ENCODE data around the gene FCN2.

FCN2 gene

GRCh38 chr9:134858051-134858841, 22.4 kb upstream of the FCN2 start:
- Histone ChIP-seq H3K27ac (ENCODE audit: low read length) (no peak overlapping the region), H3K4me1 (ENCODE audit: control insufficient read depth, insufficient read depth, low read length) (no peaks in the 10 kb centered on the region), H3K4me3 (ENCODE audit: low read length) (no peak overlapping the region), H3K36me3 (ENCODE audit: control insufficient read depth, insufficient read depth, low read length) (no peaks in the 10 kb centered on the region), H3K9me3 (ENCODE audit: control insufficient read depth, insufficient read depth, low read length) (no peaks in the 10 kb centered on the region), H3K27me3 (ENCODE audit: control insufficient read depth, insufficient read depth, low read length) (no peaks in the 10 kb centered on the region)
- WGBS (ENCODE audit: insufficient coverage, insufficient read length) = no CpG with 5 or more reads among the region's 11 CpGs
- DNase-seq (ENCODE audit: low read depth, low spot score) = no peak

GRCh38 chr9:134860510-134860909, 20.1 kb upstream of the FCN2 start:
- H3K9me3 ChIP-seq (ENCODE audit: control insufficient read depth, insufficient read depth, low read length) = no peaks in the 10 kb centered on the region
- no peak overlapping the region for H3K4me3 ChIP-seq (ENCODE audit: low read length)
- no peaks in the 10 kb centered on the region for H3K4me1 ChIP-seq (ENCODE audit: control insufficient read depth, insufficient read depth, low read length)
- H3K36me3 ChIP-seq (ENCODE audit: control insufficient read depth, insufficient read depth, low read length) = no peaks in the 10 kb centered on the region
- H3K27me3 ChIP-seq (ENCODE audit: control insufficient read depth, insufficient read depth, low read length) = no peaks in the 10 kb centered on the region
- no peak overlapping the region for H3K27ac ChIP-seq (ENCODE audit: low read length)
- no CpG with 5 or more reads among the region's 13 CpGs for WGBS (ENCODE audit: insufficient coverage, insufficient read length)
- no peak for DNase-seq (ENCODE audit: low read depth, low spot score)

- no CpG with 5 or more reads among the region's 17 CpGs for WGBS (ENCODE audit: insufficient coverage, insufficient read length)
- H3K4me1 ChIP-seq (ENCODE audit: control insufficient read depth, insufficient read depth, low read length) = no peaks in the 10 kb centered on the region
- H3K4me3 ChIP-seq (ENCODE audit: low read length) = no peak overlapping the region
- H3K9me3 ChIP-seq (ENCODE audit: control insufficient read depth, insufficient read depth, low read length) = no peaks in the 10 kb centered on the region
- H3K27me3 ChIP-seq (ENCODE audit: control insufficient read depth, insufficient read depth, low read length) = no peaks in the 10 kb centered on the region
- H3K36me3 ChIP-seq (ENCODE audit: control insufficient read depth, insufficient read depth, low read length) = no peaks in the 10 kb centered on the region
- DNase-seq (ENCODE audit: low read depth, low spot score) = no peak
- no peak overlapping the region for H3K27ac ChIP-seq (ENCODE audit: low read length)
These were observed 18.8 kb upstream of the FCN2 start for GRCh38 chr9:134861595-134862334.

- WGBS (ENCODE audit: insufficient coverage, insufficient read length) = no CpG with 5 or more reads among the region's 16 CpGs
- no peaks in the 10 kb centered on the region for H3K36me3 ChIP-seq (ENCODE audit: control insufficient read depth, insufficient read depth, low read length)
- no peak for DNase-seq (ENCODE audit: low read depth, low spot score)
- H3K9me3 ChIP-seq (ENCODE audit: control insufficient read depth, insufficient read depth, low read length) = no peaks in the 10 kb centered on the region
- H3K4me3 ChIP-seq (ENCODE audit: low read length) = no peak overlapping the region
- no peak overlapping the region for H3K27ac ChIP-seq (ENCODE audit: low read length)
- no peaks in the 10 kb centered on the region for H3K4me1 ChIP-seq (ENCODE audit: control insufficient read depth, insufficient read depth, low read length)
- H3K27me3 ChIP-seq (ENCODE audit: control insufficient read depth, insufficient read depth, low read length) = no peaks in the 10 kb centered on the region
These were observed 17.2 kb upstream of the FCN2 start for GRCh38 chr9:134863306-134863902.

- no peaks in the 10 kb centered on the region for H3K9me3 ChIP-seq (ENCODE audit: control insufficient read depth, insufficient read depth, low read length)
- no peaks in the 10 kb centered on the region for H3K36me3 ChIP-seq (ENCODE audit: control insufficient read depth, insufficient read depth, low read length)
- no peaks in the 10 kb centered on the region for H3K27me3 ChIP-seq (ENCODE audit: control insufficient read depth, insufficient read depth, low read length)
- no peak overlapping the region for H3K4me3 ChIP-seq (ENCODE audit: low read length)
- WGBS (ENCODE audit: insufficient coverage, insufficient read length) = no CpG with 5 or more reads among the region's 28 CpGs
- no peak overlapping the region for H3K27ac ChIP-seq (ENCODE audit: low read length)
- DNase-seq (ENCODE audit: low read depth, low spot score) = no peak
- no peaks in the 10 kb centered on the region for H3K4me1 ChIP-seq (ENCODE audit: control insufficient read depth, insufficient read depth, low read length)
These were observed 16.4 kb upstream of the FCN2 start for GRCh38 chr9:134863941-134864820.

- Histone ChIP-seq H3K27ac (ENCODE audit: low read length) (no peak overlapping the region), H3K4me1 (ENCODE audit: control insufficient read depth, insufficient read depth, low read length) (no peaks in the 10 kb centered on the region), H3K36me3 (ENCODE audit: control insufficient read depth, insufficient read depth, low read length) (no peaks in the 10 kb centered on the region), H3K27me3 (ENCODE audit: control insufficient read depth, insufficient read depth, low read length) (no peaks in the 10 kb centered on the region), H3K9me3 (ENCODE audit: control insufficient read depth, insufficient read depth, low read length) (no peaks in the 10 kb centered on the region), H3K4me3 (ENCODE audit: low read length) (no peak overlapping the region)
- no CpG with 5 or more reads among the region's 13 CpGs for WGBS (ENCODE audit: insufficient coverage, insufficient read length)
- DNase-seq (ENCODE audit: low read depth, low spot score) = no peak
These were observed 15.8 kb upstream of the FCN2 start for GRCh38 chr9:134864821-134865190.

- Histone ChIP-seq H3K36me3 (ENCODE audit: control insufficient read depth, insufficient read depth, low read length) (no peaks in the 10 kb centered on the region), H3K4me1 (ENCODE audit: control insufficient read depth, insufficient read depth, low read length) (no peaks in the 10 kb centered on the region), H3K9me3 (ENCODE audit: control insufficient read depth, insufficient read depth, low read length) (no peaks in the 10 kb centered on the region), H3K4me3 (ENCODE audit: low read length) (no peak overlapping the region), H3K27me3 (ENCODE audit: control insufficient read depth, insufficient read depth, low read length) (no peaks in the 10 kb centered on the region), H3K27ac (ENCODE audit: low read length) (no peak overlapping the region)
- no peak for DNase-seq (ENCODE audit: low read depth, low spot score)
- no CpG with 5 or more reads among the region's 22 CpGs for WGBS (ENCODE audit: insufficient coverage, insufficient read length)
These were observed 12.5 kb upstream of the FCN2 start for GRCh38 chr9:134867917-134868750.

GRCh38 chr9:134868751-134869553, 11.7 kb upstream of the FCN2 start:
- no CpG with 5 or more reads among the region's 25 CpGs for WGBS (ENCODE audit: insufficient coverage, insufficient read length)
- Histone ChIP-seq H3K4me3 (ENCODE audit: low read length) (no peak overlapping the region), H3K36me3 (ENCODE audit: control insufficient read depth, insufficient read depth, low read length) (no peaks in the 10 kb centered on the region), H3K9me3 (ENCODE audit: control insufficient read depth, insufficient read depth, low read length) (no peaks in the 10 kb centered on the region), H3K4me1 (ENCODE audit: control insufficient read depth, insufficient read depth, low read length) (no peaks in the 10 kb centered on the region), H3K27ac (ENCODE audit: low read length) (no peak overlapping the region), H3K27me3 (ENCODE audit: control insufficient read depth, insufficient read depth, low read length) (no peaks in the 10 kb centered on the region)
- no peak for DNase-seq (ENCODE audit: low read depth, low spot score)

- no peak overlapping the region for H3K27ac ChIP-seq (ENCODE audit: low read length)
- no peak for DNase-seq (ENCODE audit: low read depth, low spot score)
These were observed 10.9 kb upstream of the FCN2 start for GRCh38 chr9:134869554-134870300.

More at GRCh38 chr9:134869554-134870300, 10.9 kb upstream of the FCN2 start:
- no peaks in the 10 kb centered on the region for H3K36me3 ChIP-seq (ENCODE audit: control insufficient read depth, insufficient read depth, low read length)
- no peaks in the 10 kb centered on the region for H3K4me1 ChIP-seq (ENCODE audit: control insufficient read depth, insufficient read depth, low read length)
- no peak overlapping the region for H3K4me3 ChIP-seq (ENCODE audit: low read length)
- WGBS (ENCODE audit: insufficient coverage, insufficient read length) = no CpG with 5 or more reads among the region's 17 CpGs
- no peaks in the 10 kb centered on the region for H3K27me3 ChIP-seq (ENCODE audit: control insufficient read depth, insufficient read depth, low read length)
- no peaks in the 10 kb centered on the region for H3K9me3 ChIP-seq (ENCODE audit: control insufficient read depth, insufficient read depth, low read length)

Measured in iPS DF 6.9 (cell line).